ENCODE results near the gene SEZ6L2.

GRCh38 chr16:29835926-29836325 lies 63.4 kb downstream of the SEZ6L2 start:
- TF ChIP-seq CTCF (conservative IDR thresholded peaks at IDR 0.05 in 1 of 2, IDR thresholded peaks at IDR 0.05 in 1 of 2; ENCODE audit: low read depth in 1 of 2, low read length in 2 of 2): no peak
- no peak for TF ChIP-seq EZH2 (IDR thresholded peaks at IDR 0.05; ENCODE audit: low read length, missing control alignments)
